GM23338 (cell line): ENCODE measurements around the gene TRIM27. TPM values are rescaled to one million over a fixed set of nuclear protein-coding genes. Genes with fewer than 3 reads are reported as not detected.

Experiments used
- ATAC-seq: fragments of 200-7000 bp; cut with Tn5 transposase; 3 replicates; pipeline ENCODE4 v1.9.1; 2020
- DNase-seq: peaks from one replicate; pipeline ENCODE4 v3.0.0-alpha.2; 2015; ENCODE audit warnings: low spot score
- H2AFZ ChIP-seq: fragments of 200-600 bp; sonication (generic); 2 replicates; pipeline ENCODE4 v1.8.0; 2016; ENCODE audit warnings: antibody characterized with exemption, mild to moderate bottlenecking, moderate library complexity
- H3F3A ChIP-seq: fragments of 200-600 bp; sonication (generic); replicated peaks from 2 replicates; pipeline ENCODE4 v1.8.0; 2017; ENCODE audit warnings: antibody characterized with exemption, mixed run types, low read depth
- H3K27ac ChIP-seq: fragments of 200-600 bp; sonication (generic); 2 replicates; pipeline ENCODE4 v1.6.1; 2016; ENCODE audit warnings: low read depth
- H3K27me3 ChIP-seq: fragments of 200-600 bp; sonication (generic); 2 replicates; pipeline ENCODE4 v1.8.0; 2016; ENCODE audit warnings: mild to moderate bottlenecking, mixed run types, moderate library complexity; ENCODE audit not compliant: insufficient read depth
- H3K36me3 ChIP-seq: fragments of 200-600 bp; sonication (generic); 2 replicates; pipeline ENCODE4 v1.8.0; 2016; ENCODE audit warnings: mild to moderate bottlenecking; ENCODE audit not compliant: insufficient read depth
- H3K4me1 ChIP-seq: fragments of 200-600 bp; sonication (generic); 2 replicates; pipeline ENCODE4 v1.8.0; 2016; ENCODE audit warnings: mild to moderate bottlenecking, moderate library complexity; ENCODE audit not compliant: insufficient read depth
- H3K4me2 ChIP-seq: fragments of 200-600 bp; sonication (generic); 2 replicates; pipeline ENCODE4 v1.7.1; 2017; ENCODE audit warnings: mixed run types
- H3K4me3 ChIP-seq: fragments of 200-600 bp; sonication (generic); 2 replicates; pipeline ENCODE4 v1.6.1; 2016; ENCODE audit warnings: mixed run types
- H3K79me2 ChIP-seq: fragments of 200-600 bp; sonication (generic); replicated peaks from 2 replicates; pipeline ENCODE4 v1.8.0; 2017; ENCODE audit warnings: mild to moderate bottlenecking; ENCODE audit not compliant: insufficient read depth
- H3K9me2 ChIP-seq: fragments of 200-600 bp; sonication (generic); 2 replicates; pipeline ENCODE4 v1.8.0; 2017; ENCODE audit not compliant: insufficient read depth
- H4K20me1 ChIP-seq: fragments of 200-600 bp; sonication (generic); replicated peaks from 2 replicates; pipeline ENCODE4 v1.8.0; 2017; ENCODE audit warnings: mild to moderate bottlenecking; ENCODE audit not compliant: insufficient read depth
- H3K27ac Mint-ChIP-seq: 2 replicates; pipeline ENCODE4 v1.8.0; 2020; ENCODE audit warnings: inconsistent platforms, mild to moderate bottlenecking, moderate library complexity, mixed read lengths
- H3K27me3 Mint-ChIP-seq: 3 replicates; pipeline ENCODE4 v1.8.0; 2022; ENCODE audit warnings: low read depth, mild to moderate bottlenecking, moderate library complexity, mixed read lengths, inconsistent platforms; ENCODE audit not compliant: insufficient read depth, poor library complexity
- H3K36me3 Mint-ChIP-seq: 3 replicates; pipeline ENCODE4 v1.8.0; 2021; ENCODE audit warnings: low read depth, mild to moderate bottlenecking, inconsistent platforms, moderate library complexity, mixed read lengths
- H3K4me1 Mint-ChIP-seq: 3 replicates; pipeline ENCODE4 v1.8.0; 2020; ENCODE audit warnings: mild to moderate bottlenecking, inconsistent platforms, mixed read lengths
- H3K4me3 Mint-ChIP-seq: 3 replicates; pipeline ENCODE4 v1.8.0; 2021; ENCODE audit warnings: moderate library complexity, mild to moderate bottlenecking, inconsistent platforms, mixed read lengths
- H3K9me3 Mint-ChIP-seq: 3 replicates; pipeline ENCODE4 v1.8.0; 2020; ENCODE audit warnings: moderate library complexity, mild to moderate bottlenecking, inconsistent platforms, mixed read lengths
- CREB1 ChIP-seq: fragments of 250-450 bp; sonication (Bioruptor Pico); IDR thresholded peaks from 2 replicates; pipeline ENCODE4 v1.5.0; 2020; ENCODE audit warnings: low read depth, mild to moderate bottlenecking, moderate library complexity
- EZH2 ChIP-seq: fragments of 200-600 bp; sonication (generic); IDR thresholded peaks from one replicate; pipeline ENCODE4 v1.8.0; 2017; ENCODE audit warnings: antibody characterized with exemption, mild to moderate bottlenecking, low read depth; ENCODE audit not compliant: unreplicated experiment
- EZH2phosphoT487 ChIP-seq: fragments of 200-600 bp; sonication (generic); IDR thresholded peaks from one replicate; pipeline ENCODE4 v1.8.1; 2018; ENCODE audit warnings: antibody characterized with exemption; ENCODE audit not compliant: unreplicated experiment
- JUNB ChIP-seq: IDR thresholded peaks from one replicate; pipeline ENCODE4 v1.6.1; 2016; ENCODE audit warnings: antibody characterized with exemption; ENCODE audit not compliant: unreplicated experiment
- NANOG ChIP-seq: IDR thresholded peaks from 2 replicates; pipeline ENCODE4 v1.6.1; 2016; ENCODE audit warnings: antibody characterized with exemption, borderline replicate concordance
- POLR2AphosphoS5 ChIP-seq: IDR thresholded peaks from 2 replicates; pipeline ENCODE4 v1.6.1; 2016; ENCODE audit warnings: antibody characterized with exemption, low read depth
- STAT1 ChIP-seq: IDR thresholded peaks from one replicate; pipeline ENCODE4 v1.6.1; 2016; ENCODE audit warnings: antibody characterized with exemption; ENCODE audit not compliant: unreplicated experiment
- ZNF114 ChIP-seq: fragments of 250-450 bp; sonication (Bioruptor Pico); IDR thresholded peaks from 2 replicates; pipeline ENCODE4 v1.5.0; 2020; ENCODE audit warnings: mild to moderate bottlenecking, moderate library complexity
- ZNF331 ChIP-seq: fragments of 250-450 bp; sonication (Bioruptor Pico); IDR thresholded peaks from 2 replicates; pipeline ENCODE4 v1.5.0; 2020; ENCODE audit warnings: low read depth, mild to moderate bottlenecking, moderate library complexity
- polyA plus RNA-seq: library from polyadenylated mRNA; unstranded; fragments of >200 nt; fragmentation: Nextera tagmentation; extraction: Ambion mirVana; gene quantifications from 2 replicates; pipeline ENCODE4 v1.2.1, GENCODE V29; 2016
- total RNA-seq: library from RNA; depleted of rRNA; stranded (reverse); fragments of >200 nt; shearing (Covaris generic); gene quantifications from 2 replicates; pipeline ENCODE4 v1.2.3, GENCODE V29; 2014
- TF ChIP-seq, protein P1 (sequence below): fragments of 250-450 bp; sonication (Bioruptor Pico); IDR thresholded peaks from 2 replicates; pipeline ENCODE4 v1.5.0; 2020; ENCODE audit warnings: mild to moderate bottlenecking, moderate library complexity
- TF ChIP-seq, protein P2 (sequence below), 2 experiments: fragments of 200-600 bp in 1 of 2; sonication (generic) in 1 of 2; conservative IDR thresholded peaks; 2 replicates each; pipeline versions ENCODE4 v1.5.1 to v1.6.1; 2016 to 2017; ENCODE audit warnings: antibody characterized with exemption in 2 of 2, low read depth in 2 of 2, mild to moderate bottlenecking in 2 of 2, moderate library complexity in 1 of 2
- TF ChIP-seq, protein P3 (sequence below): IDR thresholded peaks from 2 replicates; pipeline ENCODE4 v1.6.1; 2016; ENCODE audit warnings: antibody characterized with exemption

TRIM27 gene
- total and polyA plus RNA-seq, 2 experiments from 2014 or later: 43.1 to 127 TPM

DNA sequence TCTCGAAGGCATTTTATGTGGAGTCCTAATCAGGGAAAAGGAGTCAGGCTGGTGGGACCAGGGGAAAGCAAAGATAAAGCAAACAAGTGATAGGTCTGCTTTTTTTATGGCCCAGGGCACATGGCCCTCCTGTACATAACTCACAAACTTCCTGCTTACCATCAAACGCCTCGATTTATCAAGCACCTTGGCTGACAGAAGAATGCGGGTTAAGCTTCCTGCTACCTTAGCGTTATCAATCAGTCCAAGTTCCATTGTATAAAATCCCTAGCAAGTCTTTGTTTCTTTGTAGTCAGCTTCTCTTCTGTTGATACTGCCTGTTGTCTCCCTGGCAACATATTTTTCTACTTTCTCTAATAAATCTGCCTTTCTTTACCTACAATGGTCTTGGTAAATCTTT, 4.1 kb upstream of the TRIM27 start:
- ATAC-seq (no peak), DNase-seq (no peak)
- Histone ChIP-seq H2AFZ (no peak overlapping the region; the same call in 1 of the 2 replicates), H3K27ac (no peak overlapping the region), H4K20me1 (peaks cover under 1% of the 10 kb centered on the region; the same call in 1 of the 2 replicates), H3K9me2 (no peaks in the 10 kb centered on the region), H3K4me1 (peaks cover 10% of the 10 kb centered on the region; the same call in 1 of the 2 replicates), H3F3A (no peaks in the 10 kb centered on the region; the same call in none of the 2 replicates), H3K4me2 (no peak overlapping the region), H3K4me3 (no peak overlapping the region), H3K27me3 (no peaks in the 10 kb centered on the region), H3K36me3 (no peaks in the 10 kb centered on the region), H3K79me2 (peaks cover 8% of the 10 kb centered on the region)
- H3K4me1 Mint-ChIP-seq: peaks cover 4% of the 10 kb centered on the region; the same call in 2 of the 3 replicates
- H3K4me3 Mint-ChIP-seq: no peak overlapping the region; the same call in 2 of the 3 replicates
- H3K27me3 Mint-ChIP-seq: peaks cover 7% of the 10 kb centered on the region
- no peaks in the 10 kb centered on the region for H3K9me3 Mint-ChIP-seq
- no peak overlapping the region for H3K27ac Mint-ChIP-seq
- H3K36me3 Mint-ChIP-seq: peaks cover 1% of the 10 kb centered on the region
- TF ChIP-seq, protein P1, sequence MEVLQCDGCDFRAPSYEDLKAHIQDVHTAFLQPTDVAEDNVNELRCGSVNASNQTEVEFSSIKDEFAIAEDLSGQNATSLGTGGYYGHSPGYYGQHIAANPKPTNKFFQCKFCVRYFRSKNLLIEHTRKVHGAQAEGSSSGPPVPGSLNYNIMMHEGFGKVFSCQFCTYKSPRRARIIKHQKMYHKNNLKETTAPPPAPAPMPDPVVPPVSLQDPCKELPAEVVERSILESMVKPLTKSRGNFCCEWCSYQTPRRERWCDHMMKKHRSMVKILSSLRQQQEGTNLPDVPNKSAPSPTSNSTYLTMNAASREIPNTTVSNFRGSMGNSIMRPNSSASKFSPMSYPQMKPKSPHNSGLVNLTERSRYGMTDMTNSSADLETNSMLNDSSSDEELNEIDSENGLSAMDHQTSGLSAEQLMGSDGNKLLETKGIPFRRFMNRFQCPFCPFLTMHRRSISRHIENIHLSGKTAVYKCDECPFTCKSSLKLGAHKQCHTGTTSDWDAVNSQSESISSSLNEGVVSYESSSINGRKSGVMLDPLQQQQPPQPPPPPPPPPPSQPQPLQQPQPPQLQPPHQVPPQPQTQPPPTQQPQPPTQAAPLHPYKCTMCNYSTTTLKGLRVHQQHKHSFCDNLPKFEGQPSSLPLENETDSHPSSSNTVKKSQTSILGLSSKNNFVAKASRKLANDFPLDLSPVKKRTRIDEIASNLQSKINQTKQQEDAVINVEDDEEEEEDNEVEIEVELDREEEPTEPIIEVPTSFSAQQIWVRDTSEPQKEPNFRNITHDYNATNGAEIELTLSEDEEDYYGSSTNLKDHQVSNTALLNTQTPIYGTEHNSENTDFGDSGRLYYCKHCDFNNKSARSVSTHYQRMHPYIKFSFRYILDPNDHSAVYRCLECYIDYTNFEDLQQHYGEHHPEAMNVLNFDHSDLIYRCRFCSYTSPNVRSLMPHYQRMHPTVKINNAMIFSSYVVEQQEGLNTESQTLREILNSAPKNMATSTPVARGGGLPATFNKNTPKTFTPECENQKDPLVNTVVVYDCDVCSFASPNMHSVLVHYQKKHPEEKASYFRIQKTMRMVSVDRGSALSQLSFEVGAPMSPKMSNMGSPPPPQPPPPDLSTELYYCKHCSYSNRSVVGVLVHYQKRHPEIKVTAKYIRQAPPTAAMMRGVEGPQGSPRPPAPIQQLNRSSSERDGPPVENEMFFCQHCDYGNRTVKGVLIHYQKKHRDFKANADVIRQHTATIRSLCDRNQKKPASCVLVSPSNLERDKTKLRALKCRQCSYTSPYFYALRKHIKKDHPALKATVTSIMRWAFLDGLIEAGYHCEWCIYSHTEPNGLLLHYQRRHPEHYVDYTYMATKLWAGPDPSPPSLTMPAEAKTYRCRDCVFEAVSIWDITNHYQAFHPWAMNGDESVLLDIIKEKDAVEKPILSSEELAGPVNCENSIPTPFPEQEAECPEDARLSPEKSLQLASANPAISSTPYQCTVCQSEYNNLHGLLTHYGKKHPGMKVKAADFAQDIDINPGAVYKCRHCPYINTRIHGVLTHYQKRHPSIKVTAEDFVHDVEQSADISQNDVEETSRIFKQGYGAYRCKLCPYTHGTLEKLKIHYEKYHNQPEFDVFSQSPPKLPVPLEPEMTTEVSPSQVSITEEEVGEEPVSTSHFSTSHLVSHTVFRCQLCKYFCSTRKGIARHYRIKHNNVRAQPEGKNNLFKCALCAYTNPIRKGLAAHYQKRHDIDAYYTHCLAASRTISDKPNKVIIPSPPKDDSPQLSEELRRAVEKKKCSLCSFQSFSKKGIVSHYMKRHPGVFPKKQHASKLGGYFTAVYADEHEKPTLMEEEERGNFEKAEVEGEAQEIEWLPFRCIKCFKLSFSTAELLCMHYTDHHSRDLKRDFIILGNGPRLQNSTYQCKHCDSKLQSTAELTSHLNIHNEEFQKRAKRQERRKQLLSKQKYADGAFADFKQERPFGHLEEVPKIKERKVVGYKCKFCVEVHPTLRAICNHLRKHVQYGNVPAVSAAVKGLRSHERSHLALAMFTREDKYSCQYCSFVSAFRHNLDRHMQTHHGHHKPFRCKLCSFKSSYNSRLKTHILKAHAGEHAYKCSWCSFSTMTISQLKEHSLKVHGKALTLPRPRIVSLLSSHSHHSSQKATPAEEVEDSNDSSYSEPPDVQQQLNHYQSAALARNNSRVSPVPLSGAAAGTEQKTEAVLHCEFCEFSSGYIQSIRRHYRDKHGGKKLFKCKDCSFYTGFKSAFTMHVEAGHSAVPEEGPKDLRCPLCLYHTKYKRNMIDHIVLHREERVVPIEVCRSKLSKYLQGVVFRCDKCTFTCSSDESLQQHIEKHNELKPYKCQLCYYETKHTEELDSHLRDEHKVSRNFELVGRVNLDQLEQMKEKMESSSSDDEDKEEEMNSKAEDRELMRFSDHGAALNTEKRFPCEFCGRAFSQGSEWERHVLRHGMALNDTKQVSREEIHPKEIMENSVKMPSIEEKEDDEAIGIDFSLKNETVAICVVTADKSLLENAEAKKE (CRISPR knock-in tag): no peak
- TF ChIP-seq, protein P2, sequence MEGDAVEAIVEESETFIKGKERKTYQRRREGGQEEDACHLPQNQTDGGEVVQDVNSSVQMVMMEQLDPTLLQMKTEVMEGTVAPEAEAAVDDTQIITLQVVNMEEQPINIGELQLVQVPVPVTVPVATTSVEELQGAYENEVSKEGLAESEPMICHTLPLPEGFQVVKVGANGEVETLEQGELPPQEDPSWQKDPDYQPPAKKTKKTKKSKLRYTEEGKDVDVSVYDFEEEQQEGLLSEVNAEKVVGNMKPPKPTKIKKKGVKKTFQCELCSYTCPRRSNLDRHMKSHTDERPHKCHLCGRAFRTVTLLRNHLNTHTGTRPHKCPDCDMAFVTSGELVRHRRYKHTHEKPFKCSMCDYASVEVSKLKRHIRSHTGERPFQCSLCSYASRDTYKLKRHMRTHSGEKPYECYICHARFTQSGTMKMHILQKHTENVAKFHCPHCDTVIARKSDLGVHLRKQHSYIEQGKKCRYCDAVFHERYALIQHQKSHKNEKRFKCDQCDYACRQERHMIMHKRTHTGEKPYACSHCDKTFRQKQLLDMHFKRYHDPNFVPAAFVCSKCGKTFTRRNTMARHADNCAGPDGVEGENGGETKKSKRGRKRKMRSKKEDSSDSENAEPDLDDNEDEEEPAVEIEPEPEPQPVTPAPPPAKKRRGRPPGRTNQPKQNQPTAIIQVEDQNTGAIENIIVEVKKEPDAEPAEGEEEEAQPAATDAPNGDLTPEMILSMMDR (conservative IDR thresholded peaks at IDR 0.05; ENCODE audit: low read depth in 2 of 2): no peak
- TF ChIP-seq, protein P3, sequence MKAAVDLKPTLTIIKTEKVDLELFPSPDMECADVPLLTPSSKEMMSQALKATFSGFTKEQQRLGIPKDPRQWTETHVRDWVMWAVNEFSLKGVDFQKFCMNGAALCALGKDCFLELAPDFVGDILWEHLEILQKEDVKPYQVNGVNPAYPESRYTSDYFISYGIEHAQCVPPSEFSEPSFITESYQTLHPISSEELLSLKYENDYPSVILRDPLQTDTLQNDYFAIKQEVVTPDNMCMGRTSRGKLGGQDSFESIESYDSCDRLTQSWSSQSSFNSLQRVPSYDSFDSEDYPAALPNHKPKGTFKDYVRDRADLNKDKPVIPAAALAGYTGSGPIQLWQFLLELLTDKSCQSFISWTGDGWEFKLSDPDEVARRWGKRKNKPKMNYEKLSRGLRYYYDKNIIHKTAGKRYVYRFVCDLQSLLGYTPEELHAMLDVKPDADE: no peak
- TF ChIP-seq POLR2AphosphoS5: no peak
- TF ChIP-seq ZNF114: no peak
- TF ChIP-seq EZH2: no peak
- TF ChIP-seq CREB1 (CRISPR knock-in tag): no peak
- TF ChIP-seq ZNF331 (CRISPR knock-in tag): no peak
- no peak for TF ChIP-seq EZH2phosphoT487
- TF ChIP-seq NANOG: no peak
- no peak for TF ChIP-seq JUNB
- no peak for TF ChIP-seq STAT1
